Osteoblast (primary cell): ENCODE data around the gene CIAO2A. TPM values are rescaled to one million over a fixed set of nuclear protein-coding genes. Genes with fewer than 3 reads are reported as not detected.

Source experiments
- DNase-seq: peaks from one replicate; pipeline ENCODE4 v3.0.0; 2011; ENCODE audit warnings: low spot score, mixed read lengths; ENCODE audit not compliant: insufficient read length; ENCODE audit errors: missing footprints
- H2AFZ ChIP-seq: 2 replicates; pipeline ENCODE4 v1.6.0; 2011; ENCODE audit warnings: mild to moderate bottlenecking, low read length
- H3K27ac ChIP-seq: 2 replicates; pipeline ENCODE4 v1.5.1; 2011; ENCODE audit warnings: mild to moderate bottlenecking, low read depth, low read length, moderate library complexity
- H3K27me3 ChIP-seq: 2 replicates; pipeline ENCODE4 v1.6.0; 2012; ENCODE audit warnings: mild to moderate bottlenecking, control low read depth, inconsistent platforms, low read length, moderate library complexity; ENCODE audit not compliant: insufficient read depth
- H3K36me3 ChIP-seq: 2 replicates; pipeline ENCODE4 v1.5.1; 2011; ENCODE audit warnings: mild to moderate bottlenecking, low read length, control low read depth, moderate library complexity; ENCODE audit not compliant: insufficient read depth
- H3K4me1 ChIP-seq: 2 replicates; pipeline ENCODE4 v1.5.1; 2011; ENCODE audit warnings: mild to moderate bottlenecking, low read length, control low read depth, moderate library complexity; ENCODE audit not compliant: insufficient read depth
- H3K4me2 ChIP-seq: 2 replicates; pipeline ENCODE4 v1.6.0; 2011; ENCODE audit warnings: mild to moderate bottlenecking, low read length; ENCODE audit not compliant: insufficient read depth
- H3K4me3 ChIP-seq: fragments of 200-600 bp; sonication (generic); 3 replicates; pipeline ENCODE4 v1.5.1; 2012; ENCODE audit warnings: mild to moderate bottlenecking, low read length, inconsistent platforms; ENCODE audit not compliant: insufficient read depth
- H3K79me2 ChIP-seq: 2 replicates; pipeline ENCODE4 v1.6.0; 2012; ENCODE audit warnings: mild to moderate bottlenecking, low read length, control low read depth, inconsistent platforms; ENCODE audit not compliant: insufficient read depth
- H3K9me3 ChIP-seq: 2 replicates; pipeline ENCODE4 v1.5.1; 2011; ENCODE audit warnings: low read depth, low read length, control low read depth
- H4K20me1 ChIP-seq: 2 replicates; pipeline ENCODE4 v1.6.0; 2012; ENCODE audit warnings: mild to moderate bottlenecking, low read length, control low read depth; ENCODE audit not compliant: insufficient read depth
- CTCF ChIP-seq: IDR thresholded peaks from 2 replicates; pipeline ENCODE4 v1.5.1; 2011; ENCODE audit warnings: mild to moderate bottlenecking, low read depth, low read length, moderate library complexity; ENCODE audit errors: extremely low read depth
- total RNA-seq: library from RNA; depleted of rRNA; stranded (reverse); fragments of >200 nt; gene quantifications from 2 replicates; pipeline ENCODE4 v1.2.3, GENCODE V29; 2012

Gene CIAO2A
- total RNA-seq, 1 donor, result 45.2 TPM

DNA sequence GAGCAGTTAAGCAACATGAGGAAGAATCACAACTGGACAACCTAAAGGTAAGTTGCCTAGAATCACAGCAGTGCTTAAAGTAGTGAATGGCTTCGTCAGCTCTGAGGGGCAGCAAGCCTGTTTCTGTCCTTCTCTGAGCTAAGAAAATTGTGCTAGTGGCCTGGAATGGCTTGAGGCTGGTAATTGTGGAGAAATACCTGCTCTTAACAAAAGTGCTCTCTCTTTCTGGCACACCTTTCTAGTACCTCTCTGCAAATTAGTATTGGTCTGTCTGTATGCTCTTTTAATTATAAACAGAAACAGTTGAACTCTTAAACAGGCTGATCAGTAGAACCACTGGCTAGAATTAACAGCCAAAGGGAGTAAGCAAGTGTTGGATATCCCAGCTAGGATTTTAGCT lies 13.7 kb upstream of the CIAO2A start:
- H3K4me3 ChIP-seq, result no peak overlapping the region
- H3K9me3 ChIP-seq, result no peaks in the 10 kb centered on the region
- no peak for TF ChIP-seq CTCF
- H2AFZ ChIP-seq, result no peak overlapping the region
- peaks cover 95% of the 10 kb centered on the region for H3K79me2 ChIP-seq
- no peak for DNase-seq
- H3K36me3 ChIP-seq, result no peaks in the 10 kb centered on the region
- peaks cover 61% of the 10 kb centered on the region for H4K20me1 ChIP-seq
- peak overlapping the region; percentile 0 for H3K27ac ChIP-seq
- H3K4me2 ChIP-seq, result no peak overlapping the region
- peaks cover 13% of the 10 kb centered on the region for H3K4me1 ChIP-seq
- no peaks in the 10 kb centered on the region for H3K27me3 ChIP-seq

DNA sequence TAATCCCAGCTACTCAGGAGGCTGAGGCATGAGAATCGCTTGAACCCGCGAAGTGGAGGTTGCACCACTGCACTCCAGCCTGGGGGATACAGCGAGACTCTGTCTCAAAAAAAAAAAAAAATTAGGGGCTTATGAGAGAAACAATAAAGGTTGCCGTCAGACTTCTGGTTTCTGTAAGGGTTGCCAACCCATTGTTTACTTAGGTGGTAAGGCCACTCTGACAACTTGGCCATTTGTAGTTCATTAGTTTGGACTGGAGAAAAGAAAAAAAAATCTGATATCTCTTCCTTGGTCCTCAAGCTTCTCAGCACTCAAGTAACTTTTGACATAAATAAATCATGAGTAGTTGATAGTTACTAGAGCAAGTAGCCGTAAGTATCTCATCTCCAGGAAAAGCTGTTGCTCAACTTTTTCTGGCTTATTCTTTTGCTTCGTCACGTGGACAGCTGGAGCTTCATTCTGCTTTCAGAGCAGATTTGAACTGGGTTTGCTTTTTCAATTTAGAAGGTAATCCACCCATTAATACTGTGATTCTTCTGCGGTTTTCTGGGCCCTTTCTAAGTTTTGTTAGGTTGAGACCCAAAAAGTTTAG lies 11.6 kb upstream of the CIAO2A start:
- no peaks in the 10 kb centered on the region for H3K9me3 ChIP-seq
- no peaks in the 10 kb centered on the region for H3K27me3 ChIP-seq
- peaks cover 95% of the 10 kb centered on the region for H3K79me2 ChIP-seq
- H3K4me2 ChIP-seq, result peak overlapping the region; percentile 48
- no peak for DNase-seq
- TF ChIP-seq CTCF, result no peak
- H2AFZ ChIP-seq, result no peak overlapping the region
- H3K4me3 ChIP-seq, result no peak overlapping the region
- H3K36me3 ChIP-seq, result peaks cover 4% of the 10 kb centered on the region
- peak overlapping the region; percentile 48 for H3K27ac ChIP-seq
- H4K20me1 ChIP-seq, result peaks cover 62% of the 10 kb centered on the region
- H3K4me1 ChIP-seq, result peaks cover 8% of the 10 kb centered on the region

- no peak for DNase-seq
- Histone ChIP-seq H3K79me2 (peaks cover 99% of the 10 kb centered on the region), H3K27me3 (no peaks in the 10 kb centered on the region), H3K4me2 (no peak overlapping the region), H2AFZ (no peak overlapping the region), H3K27ac (no peak overlapping the region), H3K36me3 (peaks cover 4% of the 10 kb centered on the region), H4K20me1 (peaks cover 78% of the 10 kb centered on the region), H3K4me1 (peaks cover 16% of the 10 kb centered on the region), H3K9me3 (no peaks in the 10 kb centered on the region), H3K4me3 (no peak overlapping the region)
- no peak for TF ChIP-seq CTCF
Measured at GRCh38 chr15:64102497-64102896, 8.9 kb upstream of the CIAO2A start.

- no peaks in the 10 kb centered on the region for H3K27me3 ChIP-seq
- peaks cover 99% of the 10 kb centered on the region for H3K79me2 ChIP-seq
- DNase-seq, result no peak
- no peaks in the 10 kb centered on the region for H3K9me3 ChIP-seq
- TF ChIP-seq CTCF, result no peak
- H3K27ac ChIP-seq, result no peak overlapping the region
- H3K4me1 ChIP-seq, result peaks cover 23% of the 10 kb centered on the region
- no peak overlapping the region for H3K4me3 ChIP-seq
- peaks cover 74% of the 10 kb centered on the region for H4K20me1 ChIP-seq
- peaks cover 4% of the 10 kb centered on the region for H3K36me3 ChIP-seq
- no peak overlapping the region for H3K4me2 ChIP-seq
- H2AFZ ChIP-seq, result no peak overlapping the region
Measured at GRCh38 chr15:64100958-64101357, 7.3 kb upstream of the CIAO2A start.
